ENCODE results near the gene DEGS1. TPM values are rescaled to one million over a fixed set of nuclear protein-coding genes. Genes with fewer than 3 reads are reported as not detected.

Gene DEGS1
- polyA plus RNA-seq (ENCODE audit: insufficient read length) = 32.8 TPM

DNA sequence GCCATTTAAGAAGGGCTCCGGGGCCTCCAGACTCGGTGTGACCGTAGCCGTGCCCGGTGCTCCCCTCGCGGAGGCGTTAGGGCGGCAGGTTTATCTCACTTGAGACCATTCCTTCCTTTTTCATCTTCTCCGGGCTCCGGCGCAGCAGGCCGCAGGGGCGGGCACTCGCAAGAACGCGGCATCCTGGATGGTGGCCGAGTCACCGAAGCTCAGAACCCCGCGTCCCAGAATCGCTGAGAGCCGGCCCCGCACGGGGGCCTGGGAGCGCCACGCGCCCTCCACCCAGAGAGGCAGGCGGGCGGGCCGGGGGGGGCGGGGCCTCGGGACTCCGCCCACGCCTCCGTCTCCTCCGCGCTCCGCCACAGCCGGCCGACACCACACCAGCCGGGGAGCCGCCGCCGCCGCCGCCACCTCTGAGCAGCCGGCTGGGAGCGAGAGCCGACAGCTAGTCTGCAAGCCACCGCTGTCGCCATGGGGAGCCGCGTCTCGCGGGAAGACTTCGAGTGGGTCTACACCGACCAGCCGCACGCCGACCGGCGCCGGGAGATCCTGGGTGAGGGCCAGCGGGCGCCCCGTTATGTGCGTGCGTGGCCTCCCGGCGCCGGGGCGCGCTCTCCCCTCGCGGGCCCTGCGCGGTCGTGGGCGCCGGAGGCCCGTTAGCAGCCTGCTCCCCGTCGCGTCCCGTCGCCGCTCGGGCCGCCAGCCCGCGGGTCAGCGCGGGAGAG is at the start of gene DEGS1:
Gene DEGS1 (plus strand): TSS at position 375 of the 725 bp plus-strand sequence. CDS start 97 bp downstream, at position 472.
- no peak for DNase-seq (ENCODE audit: low read depth)

DNA sequence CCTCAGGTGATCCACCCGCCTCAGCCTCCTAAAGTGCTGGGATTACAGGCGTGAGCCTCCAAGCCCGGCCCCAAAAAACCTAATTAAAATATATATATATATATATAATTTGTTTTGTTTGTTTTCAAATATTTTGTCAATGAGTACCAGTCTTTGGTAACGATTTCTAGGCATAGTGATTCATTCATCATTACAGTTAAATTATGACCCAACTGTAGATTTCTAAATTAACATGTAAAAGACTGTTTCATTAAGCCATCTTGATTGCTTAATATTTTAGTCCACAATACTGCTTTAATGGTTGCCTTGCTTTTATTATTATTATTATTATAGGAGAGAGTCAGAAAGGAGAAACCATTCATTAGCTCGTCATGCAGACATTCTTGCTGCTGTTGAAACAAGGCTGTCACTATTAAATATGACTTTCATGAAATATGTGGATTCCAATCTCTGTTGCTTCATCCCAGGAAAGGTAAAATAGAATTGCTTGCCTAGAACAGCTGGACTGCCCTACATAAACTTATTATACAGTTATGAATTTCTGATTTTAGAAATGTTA is 49.2 kb upstream of the DEGS1 start:
- DNase-seq (ENCODE audit: low read depth) = no peak

DNA sequence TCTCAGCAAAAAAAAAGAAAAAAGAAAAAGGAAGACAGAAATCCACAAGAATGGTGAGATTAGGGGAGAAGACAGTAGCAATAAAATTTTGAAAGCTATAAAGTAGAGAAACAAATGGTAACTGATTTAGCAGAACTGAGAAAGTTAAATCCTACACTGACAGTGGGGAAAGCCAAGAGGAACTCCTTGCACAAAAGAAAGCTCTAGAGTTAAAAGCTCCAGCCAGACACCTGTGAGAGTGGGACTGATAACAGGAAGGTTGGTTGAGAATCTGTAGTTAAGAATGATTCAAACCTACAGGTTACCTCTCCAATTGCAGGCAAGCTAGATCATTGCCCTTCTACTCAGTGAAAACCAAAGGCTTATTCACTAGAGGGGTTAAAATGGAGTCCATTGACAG is 45.5 kb upstream of the DEGS1 start:
- no peak for DNase-seq (ENCODE audit: low read depth)

DNA sequence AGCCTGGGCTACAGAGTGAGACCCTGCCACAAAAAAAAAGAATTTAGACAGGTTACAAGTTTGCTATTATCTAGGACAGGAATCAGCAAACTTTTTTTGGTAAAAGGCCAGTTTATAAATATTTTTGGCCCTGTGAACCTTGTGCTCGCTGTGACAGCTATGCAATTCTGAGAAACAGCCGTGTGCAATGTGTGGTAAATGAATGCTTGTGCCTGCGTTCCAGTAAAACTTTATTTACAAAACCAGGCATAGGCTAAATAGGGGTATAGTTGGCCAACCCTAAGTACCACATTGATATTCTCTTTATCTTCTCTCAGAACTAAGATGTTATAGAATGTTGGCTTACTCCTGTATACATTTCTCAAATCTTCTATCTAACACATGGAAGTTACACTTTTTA is 44.8 kb upstream of the DEGS1 start:
- no peak for DNase-seq (ENCODE audit: low read depth)

DNA sequence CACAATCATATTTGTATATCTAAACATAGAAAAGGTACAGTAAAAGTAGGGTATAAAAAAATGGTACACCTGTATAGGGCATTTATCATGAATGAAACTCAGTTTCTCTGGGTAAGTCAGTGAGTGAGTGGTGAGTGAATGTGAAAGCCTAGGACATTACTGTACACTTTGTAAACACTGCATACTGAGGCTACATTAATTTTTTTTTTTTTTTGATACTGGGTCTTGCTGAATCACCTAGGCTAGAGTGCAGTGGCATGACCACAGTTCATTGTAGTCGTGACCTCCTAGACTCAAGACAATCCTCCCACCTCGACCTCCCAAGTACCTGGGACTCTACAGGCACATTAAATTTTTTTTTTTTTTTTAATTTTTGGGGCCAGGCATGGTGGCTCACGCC is 41.3 kb upstream of the DEGS1 start:
- DNase-seq (ENCODE audit: low read depth) = no peak

DNA sequence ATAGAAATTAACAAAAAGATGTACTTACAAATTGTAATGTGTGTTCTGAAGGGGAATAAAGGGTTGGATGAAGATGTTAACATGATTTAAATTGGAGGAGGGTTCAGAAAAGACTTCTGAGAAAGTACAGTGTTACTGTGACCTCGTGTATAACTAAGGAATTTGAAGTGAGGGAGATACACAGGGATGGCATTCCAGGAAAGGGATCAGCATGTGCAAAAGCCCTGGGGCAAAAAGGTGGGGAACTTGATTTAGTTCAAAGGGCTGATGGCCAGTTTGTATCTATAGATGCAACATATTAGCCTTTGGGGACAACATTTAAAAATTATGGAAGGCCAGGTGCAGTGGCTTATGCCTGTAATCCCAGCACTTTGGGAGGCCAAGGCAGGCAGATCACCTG is 33.3 kb upstream of the DEGS1 start:
- DNase-seq (ENCODE audit: low read depth) = no peak

DNA sequence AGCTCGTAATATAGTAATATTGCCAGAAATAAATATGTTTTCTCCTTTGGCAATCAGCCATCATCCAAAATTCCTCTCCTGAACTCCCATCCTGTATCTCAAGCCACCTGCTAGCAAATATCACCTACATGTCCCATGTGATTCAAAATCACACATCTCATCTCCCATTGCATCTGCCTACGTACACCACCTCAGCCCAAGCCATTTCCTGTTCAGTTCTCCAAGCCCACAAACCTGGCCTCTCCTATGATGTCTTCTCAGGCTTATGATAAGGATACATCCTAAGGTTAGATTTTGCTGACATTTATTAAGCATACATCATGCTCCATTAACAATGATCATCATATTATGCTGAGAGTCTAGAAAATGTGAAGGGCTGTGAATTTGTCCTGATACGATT is 31.9 kb upstream of the DEGS1 start:
- DNase-seq (ENCODE audit: low read depth) = no peak

DNA sequence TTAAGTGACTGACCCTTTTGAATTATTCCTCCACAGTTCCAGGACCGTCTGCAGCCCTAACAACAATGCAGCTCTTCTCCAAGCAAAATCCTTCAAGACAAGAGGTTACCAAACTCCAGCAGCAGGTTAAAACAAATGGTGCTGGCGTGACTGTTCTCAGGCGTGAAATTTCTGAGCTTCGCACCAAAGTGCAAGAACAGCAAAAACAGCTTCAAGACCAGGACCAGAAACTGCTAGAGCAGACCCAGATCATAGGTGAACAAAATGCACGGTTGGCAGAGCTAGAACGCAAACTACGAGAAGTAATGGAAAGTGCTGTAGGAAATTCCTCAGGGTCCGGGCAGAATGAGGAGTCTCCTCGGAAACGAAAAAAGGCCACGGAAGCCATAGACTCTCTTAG is 25.7 kb upstream of the DEGS1 start:
- no peak for DNase-seq (ENCODE audit: low read depth)

DNA sequence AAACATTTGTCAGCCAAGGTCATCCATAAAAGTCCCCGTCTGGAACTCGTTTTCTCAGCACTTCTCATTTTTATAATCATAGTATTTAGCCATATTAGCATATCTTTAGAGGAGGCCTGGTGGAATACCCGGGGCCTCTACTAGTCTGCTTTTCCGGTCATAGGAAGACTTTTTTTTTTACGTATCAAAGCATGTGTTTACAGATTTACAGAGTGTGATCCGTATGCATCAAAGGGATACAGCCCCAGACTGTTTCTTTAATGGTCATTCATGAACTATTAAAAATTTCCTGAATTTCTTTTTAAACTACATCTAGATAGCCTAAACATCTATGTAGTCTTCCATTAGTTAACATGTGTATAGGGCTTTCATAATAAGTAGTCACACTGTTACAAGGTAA is 23.5 kb upstream of the DEGS1 start:
- no peak for DNase-seq (ENCODE audit: low read depth)

DNA sequence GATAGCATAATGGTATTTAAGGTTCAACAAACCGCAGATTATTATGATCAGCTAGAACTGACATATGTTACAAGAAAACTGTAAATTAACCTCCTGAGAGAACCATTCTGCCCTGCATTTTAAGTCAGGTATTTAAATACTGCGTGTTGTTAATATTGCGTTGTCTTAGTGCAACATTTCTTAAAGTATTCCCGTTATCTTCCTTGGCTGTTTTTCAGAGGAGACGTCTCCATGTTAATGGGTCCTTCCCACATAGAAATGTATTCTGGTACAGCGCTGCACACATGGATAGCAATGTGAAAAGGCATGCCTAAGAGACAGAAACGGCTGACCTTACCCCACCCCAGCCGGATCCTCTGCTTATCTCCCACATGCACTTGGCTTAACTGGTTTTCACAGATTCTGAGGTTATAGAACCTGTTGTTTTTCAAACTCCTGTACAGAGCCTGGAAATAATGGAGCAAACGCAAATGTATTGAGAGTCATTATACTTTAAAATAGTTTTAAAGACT is 22.8 kb upstream of the DEGS1 start:
- no peak for DNase-seq (ENCODE audit: low read depth)

DNA sequence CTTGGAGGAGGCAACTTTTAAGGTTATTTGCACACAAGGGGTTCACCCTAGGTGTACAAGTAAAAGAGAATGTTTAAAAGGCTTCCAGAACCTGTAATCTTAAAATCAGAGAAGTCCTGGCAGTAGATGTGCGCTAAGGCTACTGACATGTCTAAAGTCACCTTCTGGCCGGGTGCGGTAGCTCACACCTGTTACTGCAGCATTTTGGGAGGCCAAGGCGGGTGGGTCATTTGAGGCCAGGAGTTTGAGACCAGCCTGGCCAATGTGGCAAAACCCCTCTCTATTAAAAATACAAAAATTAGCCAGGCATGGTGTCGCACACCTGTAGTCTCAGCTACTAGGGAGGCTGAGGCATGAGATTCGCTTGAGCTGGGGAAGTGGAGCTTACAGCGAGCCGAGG is 20.3 kb upstream of the DEGS1 start:
- DNase-seq (ENCODE audit: low read depth) = no peak

DNA sequence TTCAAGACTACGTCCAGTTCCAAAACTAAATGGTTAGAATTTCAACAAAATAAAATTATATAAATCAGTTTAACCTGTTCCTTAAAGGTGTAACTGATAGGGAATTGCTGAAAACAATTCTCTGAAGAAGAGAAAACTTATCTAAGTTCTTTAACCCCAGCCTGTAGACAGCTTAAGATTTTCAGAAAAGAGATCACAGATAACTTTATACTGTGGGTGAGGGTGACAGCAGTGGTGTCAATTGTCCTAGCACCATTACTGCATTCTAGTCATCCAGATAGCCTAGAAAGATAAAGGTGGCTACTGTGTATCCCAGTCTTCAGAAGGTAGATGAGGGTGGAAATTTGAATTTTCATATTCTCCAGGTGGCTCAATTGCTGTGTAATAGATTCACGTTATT is 19.7 kb upstream of the DEGS1 start:
- DNase-seq (ENCODE audit: low read depth) = no peak

DNA sequence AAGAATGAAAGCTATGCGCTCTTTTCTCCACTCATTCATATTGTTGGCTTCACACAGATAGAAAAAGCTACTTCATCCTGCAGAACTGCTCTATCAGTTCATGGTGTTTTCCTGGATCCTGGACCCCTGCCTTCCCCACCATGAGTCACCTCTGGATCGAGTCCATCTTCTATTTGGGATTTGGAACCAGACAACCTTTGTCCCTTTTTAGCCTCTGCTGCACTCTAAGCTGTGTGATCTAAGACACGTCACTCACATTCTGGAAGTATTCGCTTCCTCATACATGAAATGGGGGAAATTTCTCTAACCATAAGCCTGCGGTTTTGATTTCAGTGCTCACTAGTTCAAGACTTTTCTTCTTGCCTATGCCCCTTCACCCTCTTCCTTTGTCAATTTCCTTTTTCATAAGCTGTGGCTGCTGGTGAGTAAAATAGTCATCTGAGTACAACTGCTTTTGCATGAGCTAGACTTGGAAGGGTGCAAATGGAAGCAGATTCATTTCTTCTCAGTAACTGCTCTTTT is 14.1 kb upstream of the DEGS1 start:
- no peak for DNase-seq (ENCODE audit: low read depth)

DNA sequence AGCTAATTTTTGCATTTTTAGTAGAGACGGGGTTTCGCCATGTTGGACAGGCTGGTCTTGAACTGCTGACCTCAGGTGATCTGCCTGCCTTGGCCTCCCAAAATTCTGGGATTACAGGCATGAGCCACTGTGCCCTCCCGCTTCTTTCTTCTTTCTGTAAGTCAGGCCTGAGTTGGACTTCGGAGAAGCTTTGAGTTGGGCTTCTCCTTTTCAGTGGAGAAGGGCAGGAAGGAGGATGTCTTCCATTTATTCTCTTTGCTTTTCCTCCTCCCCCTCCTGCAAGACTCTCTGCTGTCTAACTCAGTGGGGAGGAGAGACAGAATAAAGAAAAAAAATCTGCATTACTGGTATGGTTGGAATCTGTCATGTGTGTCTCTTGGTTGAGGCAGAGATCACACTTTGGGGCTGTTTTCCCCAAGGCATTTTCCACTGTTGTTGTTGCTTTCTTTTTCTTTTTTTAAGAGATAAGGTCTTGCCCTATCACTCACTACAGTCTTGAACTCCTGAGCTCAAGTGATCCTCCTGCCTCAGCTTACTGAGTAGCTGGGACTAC is 13.2 kb upstream of the DEGS1 start:
- no peak for DNase-seq (ENCODE audit: low read depth)

DNA sequence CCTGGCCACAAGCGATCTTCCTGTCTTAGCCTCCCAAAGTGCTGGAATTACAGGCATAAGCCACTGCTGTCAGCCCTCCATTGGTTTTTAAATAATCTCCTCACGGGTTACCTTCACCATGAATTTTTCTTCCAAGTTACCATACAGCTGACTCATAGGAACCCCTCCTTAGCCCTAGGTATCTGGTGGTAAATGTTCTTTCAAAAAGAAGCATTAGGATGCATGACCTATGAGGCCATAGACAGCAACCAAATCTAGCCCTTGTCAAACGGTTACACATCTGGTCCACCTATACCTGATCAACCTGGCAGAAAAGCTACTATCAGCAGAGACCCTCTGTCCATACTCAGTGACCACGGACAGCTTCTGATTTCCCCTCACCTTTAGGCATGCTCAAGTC is 12.7 kb upstream of the DEGS1 start:
- no peak for DNase-seq (ENCODE audit: low read depth)

DNA sequence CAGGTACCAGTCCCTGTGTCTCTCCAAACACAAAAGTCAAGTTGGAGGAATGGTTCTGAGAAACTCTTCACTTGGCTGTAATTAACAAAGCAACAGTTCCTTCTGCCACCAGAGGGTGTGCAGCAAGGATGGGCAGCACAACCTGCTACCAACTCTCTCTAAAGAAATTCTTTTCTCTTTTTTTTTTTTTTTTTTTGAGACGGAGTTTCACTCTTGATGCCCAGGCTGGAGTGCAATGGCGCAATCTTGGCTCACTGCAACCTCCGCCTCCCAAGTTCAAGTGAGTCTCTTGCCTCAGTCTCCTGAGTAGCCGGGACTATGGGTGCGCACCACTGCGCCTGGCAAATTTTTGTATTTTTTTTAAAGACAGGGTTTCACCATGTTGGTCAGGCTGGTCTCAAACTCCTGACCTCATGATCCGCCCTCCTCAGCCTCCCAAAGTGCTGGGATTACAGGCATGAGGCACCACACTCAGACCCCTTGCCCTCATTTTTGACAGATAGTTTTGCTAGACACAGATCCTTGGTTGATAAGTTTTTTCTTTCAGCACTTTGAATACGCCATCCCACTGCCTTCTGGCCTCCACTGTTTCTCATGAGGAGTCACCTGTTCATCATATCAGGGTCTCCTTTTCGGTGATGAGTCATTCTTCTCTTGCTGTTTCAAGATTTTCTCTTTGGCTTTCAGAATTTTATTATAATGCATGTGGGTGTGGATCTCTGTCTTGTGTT is 12.1 kb upstream of the DEGS1 start:
- no peak for DNase-seq (ENCODE audit: low read depth)

DNA sequence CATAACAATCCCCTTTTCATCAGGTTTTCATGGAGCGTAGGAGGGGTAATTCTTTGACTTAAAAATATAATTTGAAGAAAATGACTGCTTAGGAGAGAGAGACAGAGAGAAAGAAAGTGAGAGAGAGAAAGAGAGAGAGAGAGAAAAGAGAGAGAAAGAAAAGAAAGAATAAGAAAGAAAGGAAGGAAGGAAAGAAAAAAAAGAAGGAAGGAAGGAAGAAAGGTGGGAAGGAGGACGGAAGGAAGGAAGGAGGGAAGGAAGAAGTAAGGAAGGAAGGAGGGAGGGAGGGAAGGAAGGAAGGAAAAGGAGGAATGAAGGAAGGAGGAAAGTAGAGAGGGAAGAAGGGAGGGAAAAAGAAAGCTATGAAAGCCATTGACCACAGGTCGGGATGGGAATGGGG is 10.8 kb upstream of the DEGS1 start:
- DNase-seq (ENCODE audit: low read depth) = no peak

DNA sequence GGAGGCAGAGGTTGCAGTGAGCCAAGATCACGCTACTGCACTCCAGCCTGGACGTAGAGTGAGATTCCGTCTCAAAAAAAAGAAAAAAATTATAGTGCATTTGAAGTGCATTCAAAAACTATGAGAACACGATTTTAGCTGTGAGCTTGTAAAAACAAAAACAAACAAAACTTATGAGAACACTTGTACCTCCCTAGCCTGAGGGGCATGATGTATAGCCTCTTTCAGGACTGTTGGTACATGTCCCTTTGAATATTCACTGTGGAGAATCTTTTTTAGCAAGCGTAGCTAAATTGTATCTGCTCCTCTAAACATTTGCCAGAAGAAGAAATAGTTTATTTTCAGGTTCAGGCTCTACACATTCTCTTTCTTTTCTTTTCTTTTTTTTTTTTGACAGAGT is 9.5 kb upstream of the DEGS1 start:
- DNase-seq (ENCODE audit: low read depth) = no peak

DNA sequence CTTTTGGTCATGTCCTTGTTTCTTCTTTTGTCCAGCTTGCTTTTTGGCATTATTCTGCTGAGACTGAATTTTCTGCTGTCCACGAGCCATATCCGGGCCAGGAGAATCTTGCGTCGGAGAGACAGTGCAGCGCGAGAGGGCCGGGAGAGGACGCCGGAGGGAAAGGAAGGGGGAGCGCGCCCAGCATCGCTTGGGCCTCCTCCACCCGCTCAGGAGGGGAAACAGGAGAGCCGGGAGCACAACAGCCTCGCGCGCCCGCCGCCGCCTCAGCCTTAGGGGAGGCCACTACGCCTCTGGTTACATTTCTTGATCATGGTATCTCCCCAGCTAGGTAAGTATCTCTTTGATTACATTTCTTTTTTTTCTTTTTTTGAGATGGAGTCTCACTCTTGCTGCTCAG is 7.4 kb upstream of the DEGS1 start:
- no peak for DNase-seq (ENCODE audit: low read depth)

DNA sequence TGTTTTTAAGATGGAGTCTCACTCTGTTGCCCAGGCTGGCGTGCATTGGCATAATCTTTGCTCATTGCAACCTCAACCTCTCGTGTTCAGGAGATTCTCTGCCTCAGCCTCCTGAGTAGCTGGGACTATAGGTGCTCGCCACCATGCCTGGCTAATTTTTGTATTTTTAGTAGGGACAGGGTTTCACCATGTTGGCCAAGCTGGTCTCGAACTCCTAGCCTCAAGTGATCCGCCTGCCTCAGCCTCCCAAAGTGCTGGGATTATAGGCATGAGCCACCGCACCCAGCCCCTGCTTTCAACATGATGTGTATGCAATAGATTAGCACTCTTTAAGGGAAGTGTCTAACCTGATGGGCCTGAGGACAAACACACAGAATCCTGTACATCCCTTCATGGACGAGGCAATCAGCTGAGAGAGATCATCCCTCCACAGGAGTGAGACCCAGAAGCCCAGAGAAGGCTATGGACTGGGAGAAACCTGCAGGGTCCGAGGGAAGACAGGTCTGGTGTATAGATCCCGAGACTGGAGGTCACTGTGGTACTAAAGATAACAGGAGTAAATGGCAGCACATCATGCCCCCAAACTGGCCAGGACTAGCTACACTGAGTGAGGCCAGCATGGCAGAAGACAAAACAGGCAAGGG is 5.6 kb upstream of the DEGS1 start:
- no peak for DNase-seq (ENCODE audit: low read depth)

DNA sequence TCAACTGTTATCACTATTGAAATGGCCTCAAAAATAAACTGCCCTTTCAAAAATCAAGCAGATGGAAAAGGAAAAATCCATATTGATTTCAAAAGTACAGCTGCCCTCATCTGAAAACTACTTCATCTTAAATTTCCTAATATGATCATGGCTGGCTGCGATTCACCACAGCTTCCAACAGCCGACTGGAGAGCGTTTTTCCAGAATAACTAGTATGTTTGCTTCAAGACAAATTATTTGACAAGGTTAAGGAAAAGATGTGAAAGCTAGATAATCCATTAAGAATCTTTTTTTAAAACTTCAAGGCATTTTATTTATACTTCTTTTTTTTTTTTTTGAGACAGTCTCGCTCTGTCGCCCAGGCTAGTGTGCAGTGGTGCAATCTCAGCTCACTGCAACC is 4.1 kb upstream of the DEGS1 start:
- DNase-seq (ENCODE audit: low read depth) = no peak

All from forelimb muscle (tissue), 1 donor.